Hepatocyte (in vitro differentiated cells): ENCODE results near the gene CFAP53. TPM values are rescaled to one million over a fixed set of nuclear protein-coding genes. Genes with fewer than 3 reads are reported as not detected.
A peak's percentile ranks its signal among the peaks of the same experiment; 100 is the strongest.

ENCODE experiments used
- DNase-seq: peaks from one replicate; pipeline ENCODE4 v3.0.0-alpha.2; 2016; ENCODE audit warnings: low spot score
- H2AFZ ChIP-seq: fragments of 200-600 bp; sonication (generic); 2 replicates; pipeline ENCODE4 v1.6.0; 2016; ENCODE audit warnings: antibody characterized with exemption, mild to moderate bottlenecking
- H3K27ac ChIP-seq: fragments of 200-600 bp; sonication (generic); 2 replicates; pipeline ENCODE4 v1.5.1; 2016; ENCODE audit warnings: mild to moderate bottlenecking
- H3K27me3 ChIP-seq: fragments of 200-600 bp; sonication (generic); 2 replicates; pipeline ENCODE4 v1.6.1; 2016
- H3K36me3 ChIP-seq: fragments of 200-600 bp; sonication (generic); replicated peaks from 2 replicates; pipeline ENCODE4 v1.5.1; 2016; ENCODE audit warnings: low read depth; ENCODE audit not compliant: insufficient read depth
- H3K4me1 ChIP-seq: fragments of 200-600 bp; sonication (generic); 2 replicates; pipeline ENCODE4 v1.5.1; 2016; ENCODE audit warnings: mild to moderate bottlenecking, moderate library complexity; ENCODE audit not compliant: insufficient read depth
- H3K4me2 ChIP-seq: fragments of 200-600 bp; sonication (generic); 2 replicates; pipeline ENCODE4 v1.6.0; 2016
- H3K4me3 ChIP-seq: fragments of 200-600 bp; sonication (generic); 2 replicates; pipeline ENCODE4 v1.5.1; 2016; ENCODE audit warnings: mild to moderate bottlenecking
- H3K79me2 ChIP-seq: fragments of 200-600 bp; sonication (generic); 2 replicates; pipeline ENCODE4 v1.6.0; 2017; ENCODE audit warnings: mild to moderate bottlenecking
- H3K9me2 ChIP-seq: fragments of 200-600 bp; sonication (generic); replicated peaks from 2 replicates; pipeline ENCODE4 v1.6.0; 2017; ENCODE audit warnings: mild to moderate bottlenecking; ENCODE audit not compliant: insufficient read depth
- H3K9me3 ChIP-seq: fragments of 200-600 bp; sonication (generic); 2 replicates; pipeline ENCODE4 v1.5.1; 2016; ENCODE audit warnings: low read depth, mild to moderate bottlenecking
- H4K20me1 ChIP-seq: fragments of 200-600 bp; sonication (generic); 2 replicates; pipeline ENCODE4 v1.6.0; 2016; ENCODE audit warnings: mild to moderate bottlenecking; ENCODE audit not compliant: insufficient read depth, poor library complexity, severe bottlenecking
- CTCF ChIP-seq: fragments of 200-600 bp; sonication (generic); IDR thresholded peaks from 2 replicates; pipeline ENCODE4 v1.5.1; 2016; ENCODE audit warnings: antibody characterized with exemption, mild to moderate bottlenecking; ENCODE audit not compliant: poor library complexity
- EZH2 ChIP-seq: fragments of 200-600 bp; sonication (generic); IDR thresholded peaks from 2 replicates; pipeline ENCODE4 v1.6.1; 2016; ENCODE audit warnings: antibody characterized with exemption, mild to moderate bottlenecking, borderline replicate concordance
- EZH2phosphoT487 ChIP-seq: fragments of 200-600 bp; sonication (generic); IDR thresholded peaks from one replicate; pipeline ENCODE4 v1.6.1; 2018; ENCODE audit warnings: antibody characterized with exemption, mild to moderate bottlenecking, low read depth, moderate library complexity; ENCODE audit not compliant: unreplicated experiment, severe bottlenecking
- WGBS: methylation state at CpG from one replicate; pipeline ENCODE4 v1.1.6; 2016; ENCODE audit warnings: low lambda C conversion rate; ENCODE audit errors: missing lambda C conversion rate; 5-methylcytosine and 5-hydroxymethylcytosine counted together
- polyA plus RNA-seq: library from polyadenylated mRNA; unstranded; fragments of >200 nt; fragmentation: Nextera tagmentation; extraction: Ambion mirVana; gene quantifications from 2 replicates; pipeline ENCODE4 v1.2.1, GENCODE V29; 2016
- total RNA-seq: library from RNA; depleted of rRNA; stranded (reverse); fragments of >200 nt; gene quantifications from 2 replicates; pipeline ENCODE4 v1.2.3, GENCODE V29; 2014

CFAP53 gene
- total and polyA plus RNA-seq, 2 experiments from 2014 or later = 0.50 to 0.86 TPM

- WGBS = under 1% methylated on average over 76 of the region's 76 CpGs
- H4K20me1 ChIP-seq = no peaks in the 10 kb centered on the region
- no peaks in the 10 kb centered on the region for H3K36me3 ChIP-seq
- H3K4me1 ChIP-seq = no peaks in the 10 kb centered on the region
- H3K9me3 ChIP-seq = no peaks in the 10 kb centered on the region
- peak within 1 kb of the TSS; percentile 40 for H3K4me3 ChIP-seq
- H3K27ac ChIP-seq = peak within 1 kb of the TSS; percentile 72
- peak; percentile 100 for DNase-seq
- H3K27me3 ChIP-seq = no peaks in the 10 kb centered on the region
- peak within 1 kb of the TSS; percentile 80 for H2AFZ ChIP-seq
- H3K4me2 ChIP-seq = peak within 1 kb of the TSS; percentile 97
- H3K79me2 ChIP-seq = peaks cover 12% of the 10 kb centered on the region
- peak; percentile 50 for TF ChIP-seq CTCF
- no peak for TF ChIP-seq EZH2
- no peaks in the 10 kb centered on the region for H3K9me2 ChIP-seq
Measured at GRCh38 chr18:50287441-50288347, 21.4 kb upstream of the CFAP53 start, which contains the start of gene CXXC1. CXXC1 (minus strand) TSS chr18:50287692; CDS start chr18:50287589, 103 bp downstream.

- Histone ChIP-seq H3K36me3 (no peaks in the 10 kb centered on the region), H3K79me2 (peaks cover 12% of the 10 kb centered on the region), H3K9me2 (no peaks in the 10 kb centered on the region), H3K4me1 (no peaks in the 10 kb centered on the region), H3K4me2 (peak overlapping the region; percentile 97), H3K27ac (no peak overlapping the region), H3K27me3 (no peaks in the 10 kb centered on the region), H3K4me3 (peak overlapping the region; percentile 25), H3K9me3 (no peaks in the 10 kb centered on the region), H4K20me1 (no peaks in the 10 kb centered on the region), H2AFZ (peak overlapping the region; percentile 40)
- WGBS = under 1% methylated on average over 27 of the region's 27 CpGs
- no peak for TF ChIP-seq EZH2phosphoT487
- TF ChIP-seq EZH2 = no peak
- no peak for TF ChIP-seq CTCF
- DNase-seq = no peak
Measured at GRCh38 chr18:50287028-50287440, 20.7 kb upstream of the CFAP53 start.

GRCh38 chr18:50286391-50287027 lies 20.2 kb upstream of the CFAP53 start:
- WGBS = 36% methylated on average over 19 of the region's 23 CpGs
- Histone ChIP-seq H3K4me2 (peak overlapping the region; percentile 97), H3K9me2 (no peaks in the 10 kb centered on the region), H3K27ac (no peak overlapping the region), H3K79me2 (peaks cover 12% of the 10 kb centered on the region), H3K4me1 (no peaks in the 10 kb centered on the region), H3K9me3 (no peaks in the 10 kb centered on the region), H4K20me1 (no peaks in the 10 kb centered on the region), H3K4me3 (peak overlapping the region; percentile 25), H2AFZ (peak overlapping the region; percentile 40), H3K36me3 (no peaks in the 10 kb centered on the region), H3K27me3 (no peaks in the 10 kb centered on the region)
- DNase-seq = no peak
- TF ChIP-seq EZH2phosphoT487 (no peak), CTCF (no peak), EZH2 (no peak)
